Posterior cingulate gyrus (tissue), 11 donors: ENCODE measurements around the gene PSTK.

ENCODE experiments used
- DNase-seq, 10 donors: peaks; one replicate each; pipeline versions ENCODE4 v3.0.0 to v3.0.0-alpha.2; 2020 to 2021; ENCODE audit warnings: mixed read lengths in 3 of 10
- intact Hi-C: fragments of 100-400 bp; cut with DNase I; formaldehyde crosslinking; loops from one replicate; pipeline ENCODE4 v1.15.1; 2023

PSTK gene

DNA sequence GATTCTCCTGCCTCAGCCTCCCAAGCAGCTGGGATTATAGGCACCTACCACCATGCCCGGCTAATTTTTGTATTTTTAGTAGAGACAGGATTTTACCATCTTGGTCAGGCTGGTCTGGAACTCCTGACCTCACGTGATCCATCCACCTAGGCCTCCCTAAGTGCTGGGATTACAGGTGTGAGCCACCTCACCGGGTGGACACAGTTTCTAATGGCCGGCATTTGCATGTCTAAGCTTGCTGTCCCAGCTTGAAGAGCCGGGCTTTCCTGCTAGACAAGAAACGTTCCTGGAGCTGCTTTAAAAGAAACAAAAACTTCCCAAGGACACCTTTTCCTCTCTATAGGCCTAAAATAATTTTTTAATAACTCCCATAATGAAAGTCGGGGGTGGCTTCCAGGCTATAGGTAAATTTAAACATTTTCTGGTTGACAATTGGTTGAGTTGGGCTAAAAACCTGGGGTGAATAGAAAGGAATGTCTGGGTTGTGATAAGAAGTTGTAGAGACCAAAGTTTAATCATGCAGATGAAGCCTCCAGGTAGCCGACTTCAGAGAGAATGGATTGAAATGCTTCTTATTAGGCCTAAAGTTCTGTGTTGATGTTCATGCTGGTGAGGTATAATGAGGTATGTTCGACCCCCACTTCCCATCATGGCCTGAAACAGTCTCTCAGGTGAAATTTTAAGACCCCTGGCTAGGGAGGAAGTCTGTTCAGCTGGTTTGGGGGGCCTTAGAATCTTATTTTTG lies 37.4 kb downstream of the PSTK start:
- DNase-seq = no peak

GRCh38 chr10:123018531-123018930 lies 38.3 kb downstream of the PSTK start:
- no peak for DNase-seq
- intact Hi-C loops = no loop called here

More for the DNA sequence above, 37.4 kb downstream of the PSTK start:
- intact Hi-C loops = no loop called here

GRCh38 chr10:123019264-123019663 lies 39.1 kb downstream of the PSTK start:
- no peak for DNase-seq
- intact Hi-C loops = no loop called here

DNA sequence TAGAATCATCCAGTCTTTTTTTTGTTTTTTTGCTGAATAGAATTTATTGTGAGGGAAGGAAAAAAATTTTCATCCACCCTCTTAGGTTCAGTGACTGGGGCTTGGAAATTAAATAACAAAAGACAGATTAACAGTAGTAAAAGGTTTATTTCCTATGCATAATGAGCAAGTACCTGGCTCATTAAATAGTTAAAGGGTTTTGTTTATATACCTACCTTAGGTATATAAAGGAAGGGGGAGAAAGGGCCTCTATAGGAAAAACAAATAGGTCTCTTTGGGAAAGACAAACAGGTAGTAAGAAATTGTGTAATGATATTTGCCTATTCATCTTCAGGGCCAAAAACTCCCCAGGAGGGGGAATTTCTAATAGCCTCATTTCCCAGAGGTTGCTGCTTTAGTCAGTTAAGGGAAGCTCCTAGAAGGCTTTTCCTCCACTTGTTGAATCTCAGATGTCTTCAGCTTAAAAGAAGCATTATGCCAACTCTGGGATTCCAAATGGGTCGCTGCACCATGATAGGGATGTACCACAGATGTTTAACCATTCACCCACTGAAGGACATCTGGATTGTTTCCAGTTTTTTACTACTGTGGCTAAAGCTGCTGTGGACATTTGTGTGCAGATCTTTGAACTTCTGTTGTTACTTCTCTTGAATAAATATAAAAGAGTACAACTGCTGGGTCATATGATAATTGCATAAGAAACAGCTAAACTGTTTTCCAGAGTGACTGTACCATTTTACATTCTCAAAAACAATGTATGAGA lies 39.9 kb downstream of the PSTK start:
- no peak for DNase-seq
- intact Hi-C loops = no loop called here

DNA sequence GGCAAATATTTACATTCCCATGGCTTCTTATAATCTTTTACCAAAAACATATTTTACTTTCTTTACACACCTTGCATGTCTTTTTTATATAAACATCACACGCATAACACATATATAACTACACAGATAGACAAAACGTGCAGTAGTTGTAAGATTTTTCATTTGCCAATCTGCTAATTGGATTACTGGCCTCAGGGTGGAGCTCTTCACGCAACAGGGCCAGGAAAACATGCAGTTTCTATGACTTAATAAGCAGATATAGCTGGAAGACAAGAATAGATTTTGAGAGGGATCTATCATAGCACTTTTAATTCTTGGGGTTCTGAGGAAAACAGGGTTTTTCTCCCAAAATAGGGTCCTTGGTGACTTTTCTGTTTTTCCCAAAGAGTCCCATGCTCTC lies 41.3 kb downstream of the PSTK start:
- intact Hi-C loops = no loop called here
- no peak for DNase-seq

DNA sequence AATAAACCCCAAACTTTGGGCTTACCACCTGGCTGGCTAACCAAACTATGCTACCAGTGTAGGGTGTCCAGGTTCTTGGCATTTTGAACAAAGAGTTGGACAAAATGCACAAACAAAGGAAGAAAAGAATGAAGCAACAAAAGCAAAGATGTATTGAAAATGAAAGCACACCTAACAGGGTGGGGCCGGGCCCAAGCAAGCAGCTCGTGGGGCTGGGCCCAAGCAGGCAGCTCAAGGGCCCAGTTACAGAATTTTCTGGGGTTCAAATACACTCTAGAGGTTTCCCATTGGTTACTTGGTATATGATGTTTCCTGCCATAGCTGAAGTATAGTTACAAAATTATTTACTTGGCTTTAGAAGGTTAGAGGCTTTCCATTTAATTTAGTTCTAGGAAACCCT lies 44.3 kb downstream of the PSTK start:
- intact Hi-C loops = no loop called here
- DNase-seq = no peak

- no peak for DNase-seq
- intact Hi-C loops = no loop called here
Measured at GRCh38 chr10:123026302-123026701, 46.1 kb downstream of the PSTK start.

- DNase-seq = no peak
- intact Hi-C loops = no loop called here
Measured at GRCh38 chr10:123027861-123028260, 47.7 kb downstream of the PSTK start.

DNA sequence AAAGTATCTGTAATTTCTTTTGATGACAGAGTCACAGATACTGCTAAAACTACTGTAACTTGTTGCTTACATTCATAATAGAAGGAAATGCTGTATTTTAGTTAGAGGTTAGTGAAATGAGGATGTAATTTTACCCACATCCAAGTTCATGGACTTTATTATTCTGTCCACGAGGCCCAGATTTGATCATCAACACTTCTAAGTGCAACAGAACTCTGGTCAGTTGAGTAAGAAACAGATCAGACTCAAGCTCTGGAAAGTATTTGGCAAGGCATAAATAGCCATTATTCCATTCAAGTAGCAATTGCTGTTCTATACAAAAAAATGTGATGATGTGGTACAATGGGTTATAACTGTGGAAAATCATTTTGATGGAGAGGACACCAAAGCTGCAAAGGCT lies 50.9 kb downstream of the PSTK start:
- intact Hi-C loops = no loop called here
- DNase-seq = no peak

- intact Hi-C loops = no loop called here
- no peak for DNase-seq
Measured at GRCh38 chr10:123034332-123034731, 54.1 kb downstream of the PSTK start.

GRCh38 chr10:123035467-123036086 lies 55.4 kb downstream of the PSTK start:
- DNase-seq = no peak
- intact Hi-C loops = no loop called here

DNA sequence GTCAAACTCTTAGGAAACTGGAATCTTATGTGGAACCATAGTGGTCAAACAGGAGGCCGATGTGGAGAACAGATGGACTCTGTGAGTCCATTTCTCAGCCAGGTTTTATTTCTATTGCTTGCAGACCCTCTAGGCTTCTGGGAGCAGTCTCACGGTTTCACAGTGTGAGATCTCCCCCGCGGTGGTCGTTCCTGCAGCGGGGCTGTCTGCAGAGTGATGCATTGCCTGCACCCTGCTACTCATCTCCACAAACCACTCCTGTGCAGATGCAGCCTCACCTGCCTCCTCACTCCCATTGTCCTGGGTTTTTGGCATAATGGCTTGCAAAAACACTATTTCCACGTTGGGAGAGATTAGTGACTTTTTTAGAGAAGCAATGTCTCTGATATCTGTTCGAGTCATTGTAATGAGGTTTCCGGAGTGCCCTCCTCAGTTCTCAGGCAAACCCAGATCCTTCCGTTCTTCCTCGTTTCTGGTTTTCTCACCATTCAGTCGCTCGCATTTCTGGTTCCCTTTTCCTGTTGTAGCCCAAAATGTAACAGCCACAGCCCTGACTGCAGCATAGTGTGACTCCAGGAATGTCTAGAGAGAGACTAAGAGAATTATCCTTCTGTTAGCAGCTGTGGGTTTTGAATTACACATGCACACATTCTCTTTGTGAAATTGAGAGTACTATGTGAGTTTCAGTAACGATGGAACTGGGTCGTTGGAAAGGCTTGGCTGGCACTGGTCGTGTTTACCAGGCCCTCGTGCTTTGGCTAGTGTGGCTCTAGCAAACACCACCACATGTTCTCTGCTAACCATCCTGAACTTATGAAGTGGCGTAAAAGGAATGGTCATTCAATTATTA lies 58.8 kb downstream of the PSTK start:
- no peak for DNase-seq
- intact Hi-C loops = no loop called here

GRCh38 chr10:123039632-123039930 lies 59.4 kb downstream of the PSTK start:
- intact Hi-C loops = no loop called here
- no peak for DNase-seq
